Endothelial cell of umbilical vein (primary cell): ENCODE data around the gene SNX9. TPM values are rescaled to one million over a fixed set of nuclear protein-coding genes. Genes with fewer than 3 reads are reported as not detected.

Experiments
- BruUV-seq: library from RNA; stranded (reverse); fragments of 400-500 nt; replicated peaks from 2 replicates; lab custom pipeline; 2021; lab: Mats Ljungman, UMichigan
- CTCF ChIA-PET: fragments of 300-600, 350-600 bp; sonication (Branson Sonifier 250); formaldehyde crosslinking; loops from one replicate; lab custom pipeline; 2021; ENCODE audit warnings: antibody characterized with exemption, inconsistent platforms; lab: Charles Lee
- POLR2A ChIA-PET: fragments of 300-600, 350-600 bp; sonication (Branson Sonifier 250); formaldehyde crosslinking; loops from one replicate; lab custom pipeline; 2021; ENCODE audit warnings: antibody characterized with exemption, inconsistent platforms; lab: Charles Lee
- DNase-seq: peaks from one replicate; pipeline ENCODE4 v3.0.0-alpha.2; 2011; ENCODE audit warnings: low read depth, low spot score
- FAIRE-seq: peaks from 2 replicates; lab custom pipeline; 2011; peaks lifted over from hg19 to GRCh38; lab: Jason Lieb, UNC
- H2AFZ ChIP-seq: 2 replicates; pipeline ENCODE4 v1.6.0; 2012; ENCODE audit warnings: low read depth, low read length, control low read depth, inconsistent platforms
- H3K27ac ChIP-seq: 2 replicates; pipeline ENCODE4 v1.5.1; 2011; ENCODE audit warnings: low read depth, mild to moderate bottlenecking, control low read depth, low read length, moderate library complexity; ENCODE audit not compliant: insufficient read depth
- H3K27me3 ChIP-seq, 2 experiments: 2 replicates each; pipeline versions ENCODE4 v1.6.0 to v1.6.1; 2011; ENCODE audit warnings: low read length in 2 of 2, mixed read lengths in 1 of 2; ENCODE audit not compliant: control insufficient read depth in 2 of 2, insufficient read depth in 2 of 2
- H3K36me3 ChIP-seq, 2 experiments: 2 replicates in 1 of 2; 3 replicates in 1 of 2; pipeline ENCODE4 v1.5.1; 2011; ENCODE audit warnings: low read length in 2 of 2, mild to moderate bottlenecking in 1 of 2, moderate library complexity in 1 of 2; ENCODE audit not compliant: control insufficient read depth in 2 of 2, insufficient read depth in 2 of 2; ENCODE audit errors: extremely low read depth in 1 of 2
- H3K4me1 ChIP-seq: 3 replicates; pipeline ENCODE4 v1.5.1; 2011; ENCODE audit warnings: mild to moderate bottlenecking, low read length; ENCODE audit not compliant: control insufficient read depth, insufficient read depth; ENCODE audit errors: extremely low read depth
- H3K4me2 ChIP-seq: 2 replicates; pipeline ENCODE4 v1.6.1; 2011; ENCODE audit warnings: low read length, control low read depth, mixed read lengths; ENCODE audit not compliant: insufficient read depth
- H3K4me3 ChIP-seq, 3 experiments: fragments of 200-600 bp in 1 of 3; sonication (generic), shearing (Covaris generic) in 1 of 3; replicated peaks in 1 of 3; 2 replicates each; pipeline ENCODE4 v1.5.1; 2011 to 2016; ENCODE audit warnings: control low read depth in 3 of 3, low read length in 3 of 3, mild to moderate bottlenecking in 2 of 3, inconsistent platforms in 1 of 3, low read depth in 1 of 3, moderate library complexity in 1 of 3; ENCODE audit not compliant: insufficient read depth in 1 of 3
- H3K79me2 ChIP-seq: 2 replicates; pipeline ENCODE4 v1.6.0; 2012; ENCODE audit warnings: low read length, inconsistent platforms; ENCODE audit not compliant: control insufficient read depth, insufficient read depth
- H3K9ac ChIP-seq: replicated peaks from 2 replicates; pipeline ENCODE3; 2011; ENCODE audit warnings: low read length, control low read depth; ENCODE audit not compliant: insufficient read depth; ENCODE audit errors: extremely low read depth
- H3K9me1 ChIP-seq: replicated peaks from 3 replicates; pipeline ENCODE4 v1.6.0; 2011; ENCODE audit warnings: mild to moderate bottlenecking, low read length; ENCODE audit not compliant: control insufficient read depth, insufficient read depth; ENCODE audit errors: extremely low read depth
- H3K9me3 ChIP-seq: replicated peaks from 2 replicates; pipeline ENCODE4 v1.5.1; 2012; ENCODE audit warnings: low read length, inconsistent platforms; ENCODE audit not compliant: control insufficient read depth, insufficient read depth
- H4K20me1 ChIP-seq: replicated peaks from 2 replicates; pipeline ENCODE3; 2011; ENCODE audit warnings: mild to moderate bottlenecking, low read length; ENCODE audit not compliant: control insufficient read depth, insufficient read depth; ENCODE audit errors: extremely low read depth
- EZH2 ChIP-seq: IDR thresholded peaks from 2 replicates; pipeline ENCODE4 v1.6.1; 2012; ENCODE audit warnings: borderline replicate concordance, low read depth, mild to moderate bottlenecking, moderate library complexity, low read length, inconsistent platforms; ENCODE audit not compliant: severe bottlenecking
- FOS ChIP-seq: IDR thresholded peaks from 2 replicates; pipeline ENCODE4 v1.6.1; 2011; ENCODE audit warnings: mild to moderate bottlenecking, low read length, moderate library complexity, borderline replicate concordance; ENCODE audit not compliant: insufficient read depth
- GATA2 ChIP-seq: IDR thresholded peaks from 2 replicates; pipeline ENCODE4 v1.7.0; 2011; ENCODE audit warnings: low read depth, mild to moderate bottlenecking, moderate library complexity, mixed read lengths, low read length; ENCODE audit not compliant: insufficient read length, insufficient read depth
- JUN ChIP-seq: IDR thresholded peaks from 2 replicates; pipeline ENCODE4 v1.6.1; 2011; ENCODE audit warnings: borderline replicate concordance, low read depth; ENCODE audit not compliant: insufficient read length, insufficient read depth
- MYC ChIP-seq: IDR thresholded peaks from one replicate; pipeline ENCODE4 v1.6.1; 2011; ENCODE audit warnings: mild to moderate bottlenecking, low read depth, low read length
- POLR2A ChIP-seq: IDR thresholded peaks from 2 replicates; pipeline ENCODE4 v1.6.1; 2012; ENCODE audit warnings: low read depth, mild to moderate bottlenecking, control low read depth, low read length
- POLR2AphosphoS5 ChIP-seq: IDR thresholded peaks from 2 replicates; pipeline ENCODE4 v1.6.1; 2012; ENCODE audit warnings: low read depth, mild to moderate bottlenecking, control low read depth, low read length, moderate library complexity; ENCODE audit not compliant: insufficient read depth
- dilution Hi-C: fragments of 300-500 bp; cut with MboI; formaldehyde crosslinking; loops from one replicate; pipeline ENCODE4 v1.15.0; 2019; ENCODE audit warnings: low sequenced_read_pairs; ENCODE audit not compliant: extremely low pct_ligation_motif_present
- intact Hi-C: fragments of 100-400 bp; cut with micrococcal nuclease; formaldehyde crosslinking; loops from one replicate; pipeline ENCODE4 v1.10.0; 2022
- polyA plus RNA-seq, 4 experiments: library from polyadenylated mRNA; depleted of rRNA in 3 of 4; stranded (reverse) in 3 of 4; unstranded in 1 of 4; fragments of >200 nt; gene quantifications; 2 replicates each; pipeline versions ENCODE4 v1.2.1 to v1.2.3, GENCODE V29; 2011 to 2012; ENCODE audit warnings: missing spikeins in 1 of 4
- total RNA-seq: library from RNA; stranded (reverse); gene quantifications from 2 replicates; pipeline ENCODE4 v1.2.3, GENCODE V29; 2021
- TF ChIP-seq, protein P1 (sequence below), 2 donors: IDR thresholded peaks; 1 replicate in 1 of 2; 2 replicates in 1 of 2; pipeline ENCODE4 v1.5.1; 2011; ENCODE audit warnings: low read length in 2 of 2, mild to moderate bottlenecking in 2 of 2, moderate library complexity in 2 of 2, control low read depth in 1 of 2, inconsistent platforms in 1 of 2, low read depth in 1 of 2; ENCODE audit not compliant: insufficient read depth in 1 of 2; ENCODE audit errors: extremely low read depth in 1 of 2
- TF ChIP-seq, protein P2 (sequence below): IDR thresholded peaks from 2 replicates; pipeline ENCODE4 v1.6.1; 2011; ENCODE audit not compliant: insufficient read depth, insufficient read length

Gene SNX9
- total and polyA plus RNA-seq, 2 donors (not counting 3 experiments of a cell fraction or from before 2014, with no cell fraction given): 27.5 to 54.5 TPM

DNA sequence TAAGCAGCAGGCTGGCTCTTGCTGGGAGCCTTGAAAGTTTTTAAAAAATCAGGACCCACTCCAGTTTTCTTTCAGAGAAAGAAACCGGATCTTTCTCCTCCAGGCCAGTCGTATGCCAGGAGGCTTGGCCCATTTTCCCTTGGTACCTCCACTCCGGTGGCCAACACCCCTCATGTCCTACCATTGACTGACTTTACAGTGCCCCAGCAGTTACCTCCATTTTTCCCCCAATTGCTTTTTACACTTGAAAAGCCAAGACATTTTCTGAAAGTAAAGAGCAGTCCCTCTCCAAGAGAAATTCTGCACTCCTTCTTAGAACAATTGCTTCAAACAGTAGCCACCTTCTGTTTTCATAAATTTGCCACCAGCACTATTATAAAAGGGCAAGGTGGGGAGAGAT lies 47.7 kb upstream of the SNX9 start:
- FAIRE-seq (no peak), DNase-seq (no peak)
- no peak overlapping the region for H2AFZ ChIP-seq
- ChIA-PET CTCF (no interaction called here), POLR2A (no interaction called here)
- no peak overlapping the region for H3K27ac ChIP-seq
- peaks cover 0 to 6% of the 10 kb centered on the region in 2 experiments for H3K27me3 ChIP-seq
- no peak overlapping the region for H3K4me2 ChIP-seq
- H4K20me1 ChIP-seq: no peaks in the 10 kb centered on the region
- H3K9me1 ChIP-seq: no peaks in the 10 kb centered on the region
- dilution Hi-C loops: no loop called here
- no peaks in the 10 kb centered on the region for H3K36me3 ChIP-seq
- no peak overlapping the region for H3K4me3 ChIP-seq
- H3K79me2 ChIP-seq: no peaks in the 10 kb centered on the region
- no peak overlapping the region for H3K9ac ChIP-seq
- TF ChIP-seq POLR2A (no peak), MYC (no peak), EZH2 (no peak), FOS (no peak), POLR2AphosphoS5 (no peak), JUN (no peak), GATA2 (no peak)
- TF ChIP-seq, protein P1, sequence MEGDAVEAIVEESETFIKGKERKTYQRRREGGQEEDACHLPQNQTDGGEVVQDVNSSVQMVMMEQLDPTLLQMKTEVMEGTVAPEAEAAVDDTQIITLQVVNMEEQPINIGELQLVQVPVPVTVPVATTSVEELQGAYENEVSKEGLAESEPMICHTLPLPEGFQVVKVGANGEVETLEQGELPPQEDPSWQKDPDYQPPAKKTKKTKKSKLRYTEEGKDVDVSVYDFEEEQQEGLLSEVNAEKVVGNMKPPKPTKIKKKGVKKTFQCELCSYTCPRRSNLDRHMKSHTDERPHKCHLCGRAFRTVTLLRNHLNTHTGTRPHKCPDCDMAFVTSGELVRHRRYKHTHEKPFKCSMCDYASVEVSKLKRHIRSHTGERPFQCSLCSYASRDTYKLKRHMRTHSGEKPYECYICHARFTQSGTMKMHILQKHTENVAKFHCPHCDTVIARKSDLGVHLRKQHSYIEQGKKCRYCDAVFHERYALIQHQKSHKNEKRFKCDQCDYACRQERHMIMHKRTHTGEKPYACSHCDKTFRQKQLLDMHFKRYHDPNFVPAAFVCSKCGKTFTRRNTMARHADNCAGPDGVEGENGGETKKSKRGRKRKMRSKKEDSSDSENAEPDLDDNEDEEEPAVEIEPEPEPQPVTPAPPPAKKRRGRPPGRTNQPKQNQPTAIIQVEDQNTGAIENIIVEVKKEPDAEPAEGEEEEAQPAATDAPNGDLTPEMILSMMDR (IDR thresholded peaks at IDR 0.05; ENCODE audit: extremely low read depth in 1 of 2, insufficient read depth in 1 of 2, low read depth in 1 of 2, low read length in 2 of 2): no peak
- TF ChIP-seq, protein P2, sequence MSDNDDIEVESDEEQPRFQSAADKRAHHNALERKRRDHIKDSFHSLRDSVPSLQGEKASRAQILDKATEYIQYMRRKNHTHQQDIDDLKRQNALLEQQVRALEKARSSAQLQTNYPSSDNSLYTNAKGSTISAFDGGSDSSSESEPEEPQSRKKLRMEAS: no peak
- intact Hi-C loops: no loop called here
- no TSS peak for BruUV-seq
- no peaks in the 10 kb centered on the region for H3K4me1 ChIP-seq
- H3K9me3 ChIP-seq: no peaks in the 10 kb centered on the region
